Right ventricle myocardium superior (tissue), 1 donor: ENCODE measurements around the gene GNAT3. TPM values are rescaled to one million over a fixed set of nuclear protein-coding genes. Genes with fewer than 3 reads are reported as not detected.

Source experiments
- ATAC-seq: fragments of 200-7000 bp; cut with Tn5 transposase; one replicate; pipeline ENCODE4 v1.9.1; 2020; ENCODE audit warnings: mild to moderate bottlenecking; ENCODE audit not compliant: poor library complexity
- DNase-seq: peaks from one replicate; pipeline ENCODE4 v3.0.0-alpha.2; 2020
- intact Hi-C: fragments of 100-400 bp; cut with DNase I; formaldehyde crosslinking; loops from one replicate; pipeline ENCODE4 v1.11.2; 2022
- total RNA-seq: library from RNA; stranded (reverse); fragmentation: NEBNext Ultra II Directional; extraction: Animal tissue kit (Norgen Biotek cat#: 25700); gene quantifications from one replicate; pipeline ENCODE4 v1.2.1, GENCODE V29; 2021
- donor health status: DM: no; HTN: yes; CAD: no; lungs with severe emphysema.

GNAT3 gene
- total RNA-seq, 1 donor from 2014 or later = not detected

- no peak for DNase-seq
- no peak for ATAC-seq
- intact Hi-C loops = no loop called here
These were observed 38.1 kb downstream of the GNAT3 start for GRCh38 chr7:80473751-80474150.

- intact Hi-C loops = no loop called here
- DNase-seq = no peak
- peak; percentile 26 for ATAC-seq
These were observed 39.2 kb downstream of the GNAT3 start for GRCh38 chr7:80472491-80473200.

- DNase-seq = no peak
These were observed 42.7 kb downstream of the GNAT3 start for GRCh38 chr7:80468931-80469714.

GRCh38 chr7:80467069-80467468 lies 44.8 kb downstream of the GNAT3 start:
- ATAC-seq (peak; percentile 91), DNase-seq (no peak)
- intact Hi-C loops = no loop called here

More at GRCh38 chr7:80468931-80469714, 42.7 kb downstream of the GNAT3 start:
- no peak for ATAC-seq
- intact Hi-C loops = no loop called here

- intact Hi-C loops = no loop called here
- ATAC-seq (peak; percentile 90), DNase-seq (no peak)
These were observed 45.2 kb downstream of the GNAT3 start for GRCh38 chr7:80466636-80467035.

GRCh38 chr7:80464211-80464610 lies 47.7 kb downstream of the GNAT3 start:
- intact Hi-C loops = no loop called here
- no peak for ATAC-seq
- DNase-seq = no peak

- no peak for DNase-seq
- intact Hi-C loops = no loop called here
- no peak for ATAC-seq
These were observed 48.5 kb downstream of the GNAT3 start for GRCh38 chr7:80463272-80463920.

GRCh38 chr7:80460857-80461256 lies 51.0 kb downstream of the GNAT3 start:
- intact Hi-C loops = no loop called here
- no peak for ATAC-seq
- DNase-seq = no peak

GRCh38 chr7:80459776-80460510 lies 51.9 kb downstream of the GNAT3 start:
- DNase-seq (no peak), ATAC-seq (no peak)
- intact Hi-C loops = no loop called here

GRCh38 chr7:80458822-80459725 lies 52.8 kb downstream of the GNAT3 start:
- ATAC-seq (no peak), DNase-seq (no peak)
- intact Hi-C loops = no loop called here

GRCh38 chr7:80453699-80454340 lies 58.0 kb downstream of the GNAT3 start:
- no peak for DNase-seq
- ATAC-seq = no peak

GRCh38 chr7:80450621-80451308 lies 61.1 kb downstream of the GNAT3 start:
- DNase-seq = no peak
- no peak for ATAC-seq
- intact Hi-C loops = no loop called here

More at GRCh38 chr7:80453699-80454340, 58.0 kb downstream of the GNAT3 start:
- intact Hi-C loops = no loop called here

- ATAC-seq = no peak
- intact Hi-C loops = no loop called here
- no peak for DNase-seq
These were observed 62.0 kb downstream of the GNAT3 start for GRCh38 chr7:80449836-80450235.

GRCh38 chr7:80445351-80445750 lies 66.5 kb downstream of the GNAT3 start:
- intact Hi-C loops = no loop called here
- ATAC-seq = no peak
- DNase-seq = no peak

GRCh38 chr7:80444811-80445210 lies 67.1 kb downstream of the GNAT3 start:
- intact Hi-C loops = no loop called here
- ATAC-seq (no peak), DNase-seq (no peak)

- DNase-seq = no peak
- no peak for ATAC-seq
- intact Hi-C loops = no loop called here
These were observed 68.5 kb downstream of the GNAT3 start for GRCh38 chr7:80443325-80443724.

- intact Hi-C loops = no loop called here
- no peak for DNase-seq
- peak; percentile 12 for ATAC-seq
These were observed 71.0 kb downstream of the GNAT3 start for GRCh38 chr7:80440883-80441282.
